H1 (cell line): ENCODE results near the gene PLPPR1. TPM values are rescaled to one million over a fixed set of nuclear protein-coding genes. Genes with fewer than 3 reads are reported as not detected.

ENCODE experiments used
- CTCF ChIA-PET: fragments of 300-600 bp; sonication (Branson Sonifier 250); formaldehyde crosslinking; loops from one replicate; lab custom pipeline; 2021; ENCODE audit not compliant: partially characterized antibody; lab: Charles Lee
- POLR2A ChIA-PET: fragments of 300-600 bp; sonication (Branson Sonifier 250); formaldehyde crosslinking; loops from one replicate; lab custom pipeline; 2021; ENCODE audit warnings: inconsistent platforms; ENCODE audit not compliant: partially characterized antibody; lab: Charles Lee
- DNase-seq, 2 experiments: peaks; one replicate each; pipeline versions ENCODE4 v3.0.0 to v3.0.0-alpha.2; 2010 to 2022; ENCODE audit warnings: low spot score in 2 of 2, low read depth in 1 of 2, mixed read lengths in 1 of 2
- FAIRE-seq: peaks from 2 replicates; lab custom pipeline; 2011; peaks lifted over from hg19 to GRCh38; lab: Jason Lieb, UNC
- H2AFZ ChIP-seq: 2 replicates; pipeline ENCODE4 v1.8.1; 2012; ENCODE audit warnings: low read length, inconsistent platforms
- H2AK5ac ChIP-seq: 2 replicates; pipeline ENCODE4 v1.6.1; 2013; ENCODE audit warnings: low read depth, low read length
- H2BK120ac ChIP-seq: replicated peaks from 2 replicates; pipeline ENCODE3; 2013; ENCODE audit warnings: low read depth, low read length, inconsistent platforms
- H2BK12ac ChIP-seq: 2 replicates; pipeline ENCODE4 v1.6.1; 2013; ENCODE audit warnings: low read depth, low read length
- H2BK15ac ChIP-seq: 2 replicates; pipeline ENCODE4 v1.6.1; 2013; ENCODE audit warnings: low read length
- H2BK20ac ChIP-seq: 2 replicates; pipeline ENCODE4 v1.6.1; 2013; ENCODE audit warnings: low read length
- H2BK5ac ChIP-seq: 2 replicates; pipeline ENCODE4 v1.6.1; 2013; ENCODE audit warnings: low read depth, low read length
- H3K14ac ChIP-seq: 2 replicates; pipeline ENCODE4 v1.6.1; 2013; ENCODE audit warnings: inconsistent platforms; ENCODE audit not compliant: insufficient read length
- H3K18ac ChIP-seq: 2 replicates; pipeline ENCODE4 v1.6.1; 2013; ENCODE audit warnings: low read length; ENCODE audit errors: extremely low read depth
- H3K23ac ChIP-seq: 2 replicates; pipeline ENCODE4 v1.6.1; 2013; ENCODE audit warnings: inconsistent platforms; ENCODE audit not compliant: insufficient read length
- H3K23me2 ChIP-seq: 2 replicates; pipeline ENCODE4 v1.6.1; 2013; ENCODE audit warnings: low read depth, low read length
- H3K27ac ChIP-seq: 2 replicates; pipeline ENCODE4 v1.6.1; 2011; ENCODE audit warnings: low read depth, low read length, inconsistent platforms
- H3K27me3 ChIP-seq, 4 experiments: replicated peaks in 1 of 4; 1 replicate in 1 of 4; 2 replicates in 3 of 4; pipeline versions ENCODE4 v1.6.1 to v1.8.1; 2011 to 2013; ENCODE audit warnings: low read length in 3 of 4, mild to moderate bottlenecking in 3 of 4, inconsistent platforms in 2 of 4, mixed read lengths in 2 of 4, moderate library complexity in 1 of 4; ENCODE audit not compliant: control insufficient read depth in 3 of 4, insufficient read depth in 3 of 4; ENCODE audit errors: extremely low read depth in 1 of 4
- H3K36me3 ChIP-seq, 4 experiments: 2 replicates each; pipeline versions ENCODE4 v1.6.1 to v1.8.1; 2011 to 2013; ENCODE audit warnings: mild to moderate bottlenecking in 4 of 4, low read length in 3 of 4, moderate library complexity in 2 of 4, control low read depth in 1 of 4, inconsistent platforms in 1 of 4; ENCODE audit not compliant: insufficient read depth in 4 of 4, control insufficient read depth in 2 of 4
- H3K4ac ChIP-seq: replicated peaks from 2 replicates; pipeline ENCODE3; 2013; ENCODE audit warnings: low read length, low read depth, mixed read lengths, inconsistent platforms; ENCODE audit not compliant: insufficient read length
- H3K4me1 ChIP-seq, 4 experiments: replicated peaks in 1 of 4; 1 replicate in 1 of 4; 2 replicates in 3 of 4; pipeline versions ENCODE4 v1.6.1 to v1.8.1; 2011 to 2013; ENCODE audit warnings: low read length in 3 of 4, inconsistent platforms in 2 of 4, mixed read lengths in 1 of 4; ENCODE audit not compliant: insufficient read depth in 4 of 4, control insufficient read depth in 3 of 4
- H3K4me2 ChIP-seq, 2 experiments: 2 replicates each; pipeline versions ENCODE4 v1.6.1 to v1.8.1; 2011 to 2013; ENCODE audit warnings: low read depth in 2 of 2, low read length in 2 of 2, control low read depth in 1 of 2, inconsistent platforms in 1 of 2, mild to moderate bottlenecking in 1 of 2; ENCODE audit not compliant: insufficient read depth in 1 of 2
- H3K4me3 ChIP-seq, 4 experiments: fragments of 200-600, 300-600 bp in 1 of 4; sonication (generic), shearing (Covaris generic), sonication (Bioruptor Twin) in 1 of 4; 2 replicates each; pipeline versions ENCODE4 v1.5.1 to v1.8.1; 2011 to 2016; ENCODE audit warnings: low read length in 4 of 4, low read depth in 3 of 4, control low read depth in 2 of 4, inconsistent platforms in 2 of 4, mild to moderate bottlenecking in 2 of 4, mixed read lengths in 1 of 4, moderate library complexity in 1 of 4; ENCODE audit not compliant: insufficient read depth in 2 of 4; ENCODE audit errors: extremely low read depth in 1 of 4
- H3K56ac ChIP-seq: replicated peaks from 2 replicates; pipeline ENCODE3; 2013; ENCODE audit warnings: low read depth, mild to moderate bottlenecking, mixed read lengths, low read length, inconsistent platforms; ENCODE audit not compliant: insufficient read length
- H3K79me1 ChIP-seq: 2 replicates; pipeline ENCODE4 v1.6.1; 2013; ENCODE audit warnings: low read depth, low read length, control low read depth
- H3K79me2 ChIP-seq, 2 experiments: 2 replicates each; pipeline versions ENCODE4 v1.6.1 to v1.8.1; 2012 to 2013; ENCODE audit warnings: low read length in 2 of 2, mild to moderate bottlenecking in 2 of 2, inconsistent platforms in 1 of 2; ENCODE audit not compliant: insufficient read depth in 2 of 2, control insufficient read depth in 1 of 2
- H3K9ac ChIP-seq, 4 experiments: replicated peaks in 1 of 4; 1 replicate in 1 of 4; 2 replicates in 3 of 4; pipeline versions ENCODE4 v1.6.1 to v1.8.1; 2011 to 2013; ENCODE audit warnings: low read depth in 3 of 4, low read length in 3 of 4, control low read depth in 2 of 4, mild to moderate bottlenecking in 2 of 4, moderate library complexity in 2 of 4, inconsistent platforms in 1 of 4; ENCODE audit errors: extremely low read depth in 1 of 4
- H3K9me3 ChIP-seq, 2 experiments: 2 replicates each; pipeline versions ENCODE4 v1.6.1 to v1.8.1; 2012 to 2013; ENCODE audit warnings: mild to moderate bottlenecking in 2 of 2, moderate library complexity in 2 of 2, control low read depth in 1 of 2, inconsistent platforms in 1 of 2, low read depth in 1 of 2, low read length in 1 of 2, mixed read lengths in 1 of 2; ENCODE audit not compliant: insufficient read depth in 2 of 2
- H4K20me1 ChIP-seq, 2 experiments: replicated peaks in 1 of 2; 2 replicates each; pipeline versions ENCODE3 to v1.8.1; 2011 to 2013; ENCODE audit warnings: inconsistent platforms in 2 of 2, low read length in 2 of 2, mild to moderate bottlenecking in 1 of 2; ENCODE audit not compliant: insufficient read depth in 2 of 2, control insufficient read depth in 1 of 2
- H4K5ac ChIP-seq: 2 replicates; pipeline ENCODE4 v1.6.1; 2013; ENCODE audit warnings: low read length, low read depth, mixed read lengths, inconsistent platforms; ENCODE audit not compliant: insufficient read length
- H4K8ac ChIP-seq: 2 replicates; pipeline ENCODE4 v1.8.0; 2013; ENCODE audit warnings: mild to moderate bottlenecking, moderate library complexity, low read length, inconsistent platforms; ENCODE audit not compliant: insufficient read depth; ENCODE audit errors: extremely low read depth
- H4K91ac ChIP-seq: replicated peaks from 2 replicates; pipeline ENCODE3; 2013; ENCODE audit warnings: low read length, mixed read lengths, inconsistent platforms; ENCODE audit not compliant: insufficient read length
- GTF2F1 ChIP-seq: IDR thresholded peaks from 2 replicates; pipeline ENCODE4 v1.6.1; 2012; ENCODE audit warnings: low read depth, low read length, improper control_type of control experiment, borderline replicate concordance
- HDAC2 ChIP-seq, 2 experiments: fragments of 300-600 bp in 1 of 2; sonication (generic) in 1 of 2; IDR thresholded peaks; 2 replicates each; pipeline ENCODE4 v1.6.1; 2011 to 2012; ENCODE audit warnings: low read depth in 2 of 2, low read length in 2 of 2, mild to moderate bottlenecking in 2 of 2, moderate library complexity in 2 of 2, borderline replicate concordance in 1 of 2, inconsistent platforms in 1 of 2
- NRF1 ChIP-seq: IDR thresholded peaks from 2 replicates; pipeline ENCODE4 v1.6.1; 2011; ENCODE audit warnings: mild to moderate bottlenecking, low read depth, low read length, improper control_type of control experiment
- WGBS, 2 experiments: shearing (Covaris generic) in 1 of 2; methylation state at CpG; one replicate each; pipeline versions ENCODE4 v1.1.6 to v1.1.7; 2013 to 2015; ENCODE audit warnings: low lambda C conversion rate in 2 of 2, mixed read lengths in 2 of 2, inconsistent platforms in 1 of 2, low coverage in 1 of 2, missing lambda C conversion rate in 1 of 2; ENCODE audit not compliant: insufficient replicate concordance in 2 of 2, insufficient coverage in 1 of 2, insufficient read length in 1 of 2; ENCODE audit errors: extremely low coverage in 1 of 2, missing lambda C conversion rate in 1 of 2; 5-methylcytosine and 5-hydroxymethylcytosine counted together
- polyA plus RNA-seq, 7 experiments: library from polyadenylated mRNA; depleted of rRNA in 3 of 7; stranded (reverse) in 5 of 7; unstranded in 2 of 7; fragments of >200 nt in 5 of 7; fragments of 200-250 nt in 2 of 7; gene quantifications; 1 replicate in 5 of 7; 2 replicates in 1 of 7; 4 replicates in 1 of 7; pipeline versions ENCODE4 v1.2.1 to v1.2.3, GENCODE V29; 2011 to 2013; ENCODE audit warnings: missing spikeins in 2 of 7, mixed read lengths in 2 of 7
- total RNA-seq: library from RNA; stranded (reverse); fragmentation: NEBNext Ultra II Directional; extraction: Animal tissue kit (Norgen Biotek cat#: 25700); gene quantifications from 2 replicates; pipeline ENCODE4 v1.2.1, GENCODE V29; 2021

The PLPPR1 gene
- total and polyA plus RNA-seq, 2 of the 8 experiments (the other 6 are each of a cell fraction or from before 2014, with no cell fraction given) = 1.4 to 1.8 TPM

GRCh38 chr9:101323129-101323528 is 294.6 kb downstream of the PLPPR1 start:
- no peak overlapping the region for H3K56ac ChIP-seq
- no peak overlapping the region for H3K4ac ChIP-seq
- no peaks in the 10 kb centered on the region for H3K79me1 ChIP-seq
- H3K23ac ChIP-seq = no peak overlapping the region
- H2BK15ac ChIP-seq = no peak overlapping the region
- H3K9ac ChIP-seq = no peak overlapping the region
- ChIA-PET CTCF (interaction anchor here (1.0 to 1.7 kb wide), 5 partner anchors 11 to 721 kb away, joined by 3 to 4 read pairs (median 4); no protein-coding TSS in a partner anchor), POLR2A (no interaction called here)
- no peak overlapping the region for H3K4me2 ChIP-seq
- FAIRE-seq (no peak), DNase-seq (no peak)
- no peak overlapping the region for H2AK5ac ChIP-seq
- no peak overlapping the region for H4K91ac ChIP-seq
- no peaks in the 10 kb centered on the region for H3K27me3 ChIP-seq
- peaks cover 0 to 6% (median 5%) of the 10 kb centered on the region in 4 experiments; a peak in 5 of 7 replicates for H3K4me1 ChIP-seq
- H3K9me3 ChIP-seq = peaks cover 0 to 3% of the 10 kb centered on the region in 2 experiments; a peak in 2 of 4 replicates
- no peak overlapping the region for H2BK20ac ChIP-seq
- H3K4me3 ChIP-seq = no peak overlapping the region
- H2BK12ac ChIP-seq = no peak overlapping the region
- no peak overlapping the region for H3K27ac ChIP-seq
- H2BK120ac ChIP-seq = no peak overlapping the region
- no peak overlapping the region for H4K8ac ChIP-seq
- H4K20me1 ChIP-seq = no peaks in the 10 kb centered on the region
- TF ChIP-seq NRF1 (no peak), GTF2F1 (no peak), HDAC2 (IDR thresholded peaks at IDR 0.05; ENCODE audit: borderline replicate concordance in 1 of 2, low read depth in 2 of 2, low read length in 2 of 2) (no peak)
- no peaks in the 10 kb centered on the region for H3K36me3 ChIP-seq
- 86% methylated on average over 3 of the region's 3 CpGs; no CpG with 5 or more reads in 1 of the 2 experiments for WGBS, 2 experiments
- no peak overlapping the region for H3K18ac ChIP-seq
- no peaks in the 10 kb centered on the region for H3K79me2 ChIP-seq
- H4K5ac ChIP-seq = no peak overlapping the region
- H2BK5ac ChIP-seq = no peak overlapping the region
- no peaks in the 10 kb centered on the region for H3K23me2 ChIP-seq
- no peak overlapping the region for H2AFZ ChIP-seq
- H3K14ac ChIP-seq = no peak overlapping the region
